ENCODE results near the gene NENF.

Gene NENF

DNA sequence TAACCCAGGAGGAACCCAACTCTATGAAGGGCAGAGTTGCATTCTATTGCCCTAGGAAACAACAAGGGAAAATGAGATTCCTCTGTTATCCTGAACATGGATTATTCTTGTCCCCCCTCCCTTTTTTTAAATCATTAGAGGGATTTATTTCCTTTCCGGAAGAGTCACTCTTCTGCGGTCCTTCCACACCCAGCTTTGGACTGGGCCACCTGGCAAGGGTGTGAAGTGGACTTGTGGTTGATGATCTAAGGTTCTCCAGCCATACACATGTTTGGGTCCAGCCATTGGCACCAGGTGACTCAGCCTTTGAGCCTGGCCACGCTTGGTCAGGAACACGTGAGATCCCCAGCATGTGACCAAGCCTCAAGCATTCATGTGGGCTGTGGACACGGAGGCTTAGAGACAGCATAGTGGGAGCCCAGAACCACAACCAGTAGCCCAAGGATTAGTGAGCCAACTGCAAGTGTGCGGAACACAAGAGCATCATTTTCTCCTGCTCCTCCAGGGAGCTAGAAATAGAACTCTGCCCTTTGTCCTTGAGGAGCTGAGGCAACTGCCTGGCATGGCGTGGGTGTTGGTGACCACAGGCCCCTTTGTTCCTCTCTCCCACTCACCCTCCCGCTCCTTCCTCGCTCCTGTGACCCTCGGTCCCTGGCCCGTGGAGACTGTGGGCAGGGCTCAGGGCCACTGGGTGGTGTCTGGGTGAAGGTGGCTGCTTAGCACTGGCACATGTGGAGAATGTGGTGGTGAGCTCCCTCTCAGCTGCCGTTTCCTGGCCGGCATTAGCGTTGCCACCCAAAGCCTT lies 50.1 kb downstream of the NENF start:
- DNase-seq = peak; percentile 67

- peak; percentile 94 for DNase-seq
Observed at GRCh38 chr1:212484701-212485570, 52.2 kb downstream of the NENF start.

DNA sequence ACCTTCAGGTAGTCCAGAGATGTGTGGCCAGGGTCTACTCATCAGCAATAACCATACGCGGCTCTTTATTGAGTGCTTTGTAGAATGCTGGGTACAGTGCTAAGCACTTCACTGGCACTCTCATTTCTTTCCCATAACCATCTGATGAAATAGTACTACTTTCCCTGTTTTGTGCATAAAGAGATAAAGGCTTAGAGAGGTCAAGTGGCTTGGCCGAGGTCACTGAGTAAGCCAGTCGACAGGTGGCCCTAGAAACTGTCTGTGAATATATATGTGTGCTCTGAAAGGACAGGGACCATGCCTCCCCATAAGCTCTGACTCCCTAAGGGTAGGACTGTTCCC lies 52.8 kb downstream of the NENF start:
- no peak for DNase-seq

DNA sequence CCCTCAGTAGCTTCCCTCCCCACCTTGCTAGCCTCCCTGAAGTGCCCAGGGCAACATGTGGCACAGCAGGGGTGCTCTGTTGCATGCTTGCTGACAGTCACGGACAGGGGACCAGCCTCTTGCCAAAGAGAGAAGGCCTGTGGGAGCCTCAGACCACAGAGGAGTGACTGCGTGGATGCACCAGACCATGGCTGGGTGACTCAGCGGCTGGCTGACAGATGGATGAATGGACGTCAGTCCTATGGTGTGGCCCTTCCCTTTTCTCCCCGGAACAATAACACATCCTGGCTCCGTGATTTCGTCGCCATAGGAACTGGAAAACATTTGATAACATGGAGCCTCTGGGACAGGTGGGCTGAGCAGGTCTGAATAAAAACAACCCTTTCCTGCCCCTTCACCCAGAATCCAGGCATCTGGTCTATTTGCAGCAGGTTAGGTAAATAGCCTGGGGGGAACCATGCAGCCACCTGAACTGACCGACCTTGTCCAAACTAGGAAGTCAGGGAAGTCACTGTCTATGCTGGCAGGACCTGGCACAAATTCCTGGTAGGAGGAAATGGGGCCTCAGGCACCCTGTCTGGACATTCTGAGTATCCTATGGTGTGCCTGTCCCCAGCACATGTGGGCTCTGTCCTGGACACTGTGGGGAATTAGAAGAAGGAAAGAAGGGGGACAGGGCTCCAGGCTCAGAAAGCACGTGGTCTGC lies 53.3 kb downstream of the NENF start:
- DNase-seq = peak; percentile 94

DNA sequence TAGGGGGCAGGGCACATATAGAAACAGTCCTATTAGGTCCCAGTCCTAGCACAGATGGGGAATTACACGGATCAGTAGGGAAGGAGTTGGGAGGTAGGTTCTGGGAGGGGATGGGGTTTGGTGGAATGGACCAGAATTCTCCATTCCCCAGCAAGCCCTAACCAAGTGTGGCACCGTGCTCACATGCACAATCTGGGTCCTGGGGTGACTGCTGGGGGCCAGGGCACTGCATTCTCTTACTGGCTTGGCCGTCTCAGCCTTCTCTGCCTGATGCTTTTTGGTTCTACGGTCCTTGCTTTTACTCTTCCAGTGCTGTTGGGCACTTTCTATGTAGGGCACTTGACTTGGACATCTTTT lies 53.9 kb downstream of the NENF start:
- DNase-seq = no peak

- no peak for DNase-seq
Observed at GRCh38 chr1:212487286-212487685, 54.6 kb downstream of the NENF start.

GRCh38 chr1:212487774-212488435 lies 55.2 kb downstream of the NENF start:
- no peak for DNase-seq

GRCh38 chr1:212488436-212489283 lies 55.9 kb downstream of the NENF start:
- DNase-seq = peak; percentile 36

DNA sequence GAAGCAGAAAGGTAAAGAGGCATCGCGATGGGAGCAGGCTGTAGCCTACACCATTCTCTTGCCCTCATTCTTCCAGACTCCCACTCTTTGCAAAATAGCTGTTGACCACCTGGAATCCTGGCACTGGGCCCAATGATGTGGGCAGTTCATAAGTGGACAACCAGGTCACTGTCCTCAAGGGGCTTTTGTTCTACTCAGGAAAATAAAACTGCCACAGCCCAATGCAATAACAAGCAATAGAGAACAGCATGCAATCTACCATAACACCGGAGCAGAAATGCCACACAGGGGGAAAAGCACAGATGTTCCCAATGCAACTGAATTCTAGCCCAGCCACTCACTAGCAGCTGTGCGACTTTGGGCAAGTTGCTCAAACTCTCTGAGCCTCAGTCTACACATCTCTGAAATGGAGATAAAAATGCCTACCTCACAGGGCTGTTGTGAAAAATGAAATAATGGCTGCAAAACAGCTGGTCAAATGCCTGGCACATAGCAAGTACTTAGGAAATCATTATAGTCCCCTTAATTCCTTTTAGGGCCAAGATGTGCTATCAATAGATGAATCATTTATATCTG lies 56.7 kb downstream of the NENF start:
- no peak for DNase-seq

- DNase-seq = no peak
Observed at GRCh38 chr1:212490276-212490675, 57.6 kb downstream of the NENF start.

DNA sequence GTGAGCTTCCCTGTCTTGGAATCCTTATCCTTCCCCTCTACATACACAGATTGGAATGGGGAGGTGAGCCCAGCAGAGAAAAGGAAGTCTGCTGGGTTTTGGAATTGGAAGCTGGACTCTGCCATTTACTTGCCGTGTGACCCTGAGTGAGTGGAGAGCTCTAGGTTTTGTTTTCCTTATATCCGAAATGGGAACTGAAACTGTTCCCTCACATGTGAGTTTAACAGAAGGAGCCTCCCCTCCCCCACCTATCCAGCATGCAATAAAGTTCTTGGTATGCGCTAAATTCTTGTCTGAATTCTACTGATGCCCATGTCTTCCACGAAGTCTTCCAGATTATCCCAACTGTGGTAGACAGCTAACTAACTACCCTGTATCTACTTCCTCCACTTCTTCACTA lies 58.7 kb downstream of the NENF start:
- DNase-seq = no peak
